Pons (tissue), 1 donor: ENCODE results near the gene PLPPR5.

Experiments
- DNase-seq: peaks from one replicate; pipeline ENCODE4 v3.0.0-alpha.2; 2016; ENCODE audit warnings: low spot score

The PLPPR5 gene

GRCh38 chr1:98969798-98970490 is 34.7 kb downstream of the PLPPR5 start:
- DNase-seq: no peak

DNA sequence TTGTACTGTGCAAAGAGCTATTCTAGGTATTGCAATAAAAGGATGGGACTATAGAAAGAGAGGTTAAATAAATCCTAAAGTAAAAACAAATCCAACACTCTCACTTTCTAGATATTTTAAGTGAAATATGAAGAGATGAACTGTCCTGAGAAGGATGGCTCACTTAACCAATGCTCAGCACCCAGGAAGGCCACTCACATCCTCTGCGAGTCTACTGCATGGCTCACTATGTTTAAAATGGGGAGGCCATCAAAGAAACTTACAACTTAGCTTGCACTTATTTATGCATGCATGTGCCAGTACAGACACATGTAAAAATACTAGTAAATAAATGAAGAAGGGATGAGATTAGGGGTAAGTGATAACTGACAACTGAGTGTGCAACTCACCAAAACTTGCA is 37.5 kb downstream of the PLPPR5 start:
- no peak for DNase-seq

DNA sequence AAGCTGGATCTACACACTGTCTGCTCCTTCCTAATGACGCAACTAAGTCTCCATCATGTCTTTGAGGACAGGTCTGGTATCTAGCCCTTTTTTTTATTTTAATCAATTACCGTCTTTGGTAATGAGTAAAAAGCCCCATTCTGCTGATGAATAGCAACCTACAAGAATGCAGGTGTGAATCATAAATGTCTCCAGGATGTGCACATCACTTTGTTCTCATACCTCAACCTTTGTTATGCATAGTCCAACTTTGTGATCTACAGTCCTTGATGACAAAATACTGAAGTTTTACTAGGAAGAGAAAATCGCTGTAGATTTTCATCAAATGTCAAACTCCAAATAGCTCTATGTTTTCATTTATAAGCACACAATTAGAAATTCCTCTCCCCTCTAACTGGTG is 39.3 kb downstream of the PLPPR5 start:
- no peak for DNase-seq

GRCh38 chr1:98964198-98964597 is 40.5 kb downstream of the PLPPR5 start:
- DNase-seq: no peak

DNA sequence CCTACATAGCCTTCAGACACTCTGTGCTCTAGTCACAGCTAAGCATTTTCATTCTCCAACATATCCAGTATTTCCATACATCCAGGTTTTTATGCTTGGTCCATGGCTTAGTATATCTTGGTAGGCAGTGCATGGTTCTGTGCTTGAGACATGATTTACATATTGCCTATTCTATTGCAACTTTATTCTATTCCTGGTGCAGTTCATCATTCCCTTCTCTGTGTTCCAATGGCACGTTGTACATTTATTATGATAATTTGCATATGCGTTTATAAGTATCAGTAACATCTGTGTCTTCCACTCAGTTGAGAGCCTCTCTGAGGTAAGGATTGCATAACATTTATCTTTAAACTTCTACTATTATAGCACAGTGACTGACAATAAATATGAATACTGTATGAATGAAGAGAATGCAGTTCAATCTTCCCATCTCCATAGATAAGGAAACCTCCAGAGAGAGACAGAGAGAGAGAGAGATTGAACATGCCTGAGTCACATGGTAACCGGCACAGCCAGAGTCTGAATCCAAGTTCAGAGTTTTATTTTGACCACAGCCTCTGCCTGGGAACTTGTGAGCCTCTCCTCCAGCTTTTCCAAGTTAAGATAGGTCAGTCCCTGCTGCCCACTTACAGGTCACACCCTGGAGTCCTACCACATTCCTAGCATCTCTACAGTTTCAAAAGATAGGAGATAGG is 41.5 kb downstream of the PLPPR5 start:
- no peak for DNase-seq

DNA sequence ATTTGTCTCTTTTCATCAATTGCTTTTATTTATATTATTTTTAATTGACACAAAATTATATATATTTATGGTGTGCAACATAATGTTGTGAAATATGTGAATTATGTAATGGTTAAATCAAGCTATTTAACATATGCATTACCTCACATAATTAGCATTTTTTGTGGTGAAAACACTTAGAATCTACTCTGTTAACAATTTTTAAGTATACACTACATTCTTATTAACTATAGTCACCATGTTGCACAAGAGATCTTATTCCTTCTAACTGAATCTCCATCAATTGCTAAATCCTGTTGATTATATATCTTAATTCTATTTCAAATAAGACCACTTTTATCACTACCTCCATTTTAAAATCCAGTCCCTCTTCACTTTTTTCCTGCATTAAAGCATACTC is 42.5 kb downstream of the PLPPR5 start:
- DNase-seq: no peak

DNA sequence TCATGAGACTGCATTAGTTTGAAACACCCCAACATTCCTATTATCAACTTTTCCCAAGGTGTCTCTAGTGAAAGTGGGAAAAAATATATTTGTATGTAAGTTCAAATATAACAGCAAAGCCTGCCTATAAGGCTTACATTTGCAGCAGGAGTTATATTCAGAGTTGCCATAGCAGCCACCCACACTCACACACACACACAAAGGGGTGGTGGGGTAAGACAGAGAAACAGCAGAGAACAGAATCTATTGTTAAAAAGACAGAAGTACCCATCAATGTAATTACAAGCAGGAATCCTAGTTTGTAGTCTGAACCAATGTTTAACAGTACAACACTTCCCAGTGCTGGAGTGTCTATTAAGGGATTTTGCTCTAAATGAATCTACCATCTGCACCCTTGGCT is 55.0 kb downstream of the PLPPR5 start:
- no peak for DNase-seq

DNA sequence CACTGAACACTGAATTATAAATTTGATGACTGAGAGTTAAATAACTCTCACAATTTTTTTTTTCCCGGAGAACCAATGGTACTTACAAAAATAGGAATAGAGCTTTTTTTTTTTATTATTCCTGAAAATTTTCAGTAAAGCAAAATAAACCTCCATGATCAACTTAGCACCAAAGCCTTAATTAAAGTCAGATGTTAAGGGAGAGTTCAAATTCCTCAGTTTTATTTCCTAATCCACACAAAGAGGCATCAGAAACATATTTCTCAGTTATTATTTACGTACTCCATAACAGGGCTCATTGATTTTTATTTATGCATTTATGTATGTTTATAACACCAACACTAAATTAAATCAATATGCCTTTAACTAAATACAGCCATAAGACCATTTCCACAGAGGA is 55.5 kb downstream of the PLPPR5 start:
- DNase-seq: no peak

GRCh38 chr1:98947071-98947470 is 57.6 kb downstream of the PLPPR5 start:
- DNase-seq: no peak

GRCh38 chr1:98940722-98941079 is 64.0 kb downstream of the PLPPR5 start:
- no peak for DNase-seq

- no peak for DNase-seq
Observed at GRCh38 chr1:98940069-98940721, 64.5 kb downstream of the PLPPR5 start.

- DNase-seq: no peak
Observed at GRCh38 chr1:98939471-98939870, 65.2 kb downstream of the PLPPR5 start.

GRCh38 chr1:98937347-98937746 is 67.3 kb downstream of the PLPPR5 start:
- DNase-seq: no peak

GRCh38 chr1:98932184-98932583 is 72.5 kb downstream of the PLPPR5 start:
- no peak for DNase-seq

- no peak for DNase-seq
Observed at GRCh38 chr1:98931128-98931835, 73.4 kb downstream of the PLPPR5 start.

GRCh38 chr1:98929437-98929836 is 75.2 kb downstream of the PLPPR5 start:
- DNase-seq: peak; percentile 35

GRCh38 chr1:98926597-98926996 is 78.1 kb downstream of the PLPPR5 start:
- no peak for DNase-seq

GRCh38 chr1:98924977-98925376 is 79.7 kb downstream of the PLPPR5 start:
- no peak for DNase-seq

GRCh38 chr1:98923667-98924066 is 81.0 kb downstream of the PLPPR5 start:
- no peak for DNase-seq

GRCh38 chr1:98921817-98922216 is 82.8 kb downstream of the PLPPR5 start:
- DNase-seq: no peak

- DNase-seq: no peak
Observed at GRCh38 chr1:98920441-98921110, 84.1 kb downstream of the PLPPR5 start.

DNA sequence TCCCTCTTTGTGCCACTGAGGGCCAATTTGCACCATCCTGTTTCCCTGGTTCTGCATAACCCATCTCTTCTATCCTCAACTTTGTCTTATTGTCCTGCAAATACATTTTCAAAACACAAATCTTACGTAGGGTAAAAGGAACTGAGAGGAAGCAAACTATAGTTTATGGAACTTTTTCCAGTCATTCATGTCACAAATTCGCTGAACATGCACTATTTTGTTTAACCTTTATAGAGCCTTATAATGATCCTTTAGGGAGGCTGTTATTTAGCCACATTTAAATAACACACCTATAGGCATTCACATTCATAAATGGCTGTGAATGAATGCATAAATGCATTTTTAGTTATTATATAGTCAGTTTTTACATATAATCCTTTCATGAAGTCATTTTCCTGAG is 85.0 kb downstream of the PLPPR5 start:
- DNase-seq: no peak
